Fibroblast of lung (primary cell): ENCODE measurements around the gene PDZD2.

Source experiments
- CTCF ChIP-seq, 2 donors: IDR thresholded peaks in 1 of 2; conservative IDR thresholded peaks in 1 of 2; 1 replicate in 1 of 2; 2 replicates in 1 of 2; pipeline ENCODE4 v1.5.1; 2011 to 2012; ENCODE audit warnings: low read length in 2 of 2, control low read depth in 1 of 2, inconsistent platforms in 1 of 2, low read depth in 1 of 2, mild to moderate bottlenecking in 1 of 2
- EZH2 ChIP-seq: IDR thresholded peaks from 2 replicates; pipeline ENCODE4 v1.5.1; 2012; ENCODE audit warnings: low read length, control low read depth, mild to moderate bottlenecking; ENCODE audit errors: missing control alignments

DNA sequence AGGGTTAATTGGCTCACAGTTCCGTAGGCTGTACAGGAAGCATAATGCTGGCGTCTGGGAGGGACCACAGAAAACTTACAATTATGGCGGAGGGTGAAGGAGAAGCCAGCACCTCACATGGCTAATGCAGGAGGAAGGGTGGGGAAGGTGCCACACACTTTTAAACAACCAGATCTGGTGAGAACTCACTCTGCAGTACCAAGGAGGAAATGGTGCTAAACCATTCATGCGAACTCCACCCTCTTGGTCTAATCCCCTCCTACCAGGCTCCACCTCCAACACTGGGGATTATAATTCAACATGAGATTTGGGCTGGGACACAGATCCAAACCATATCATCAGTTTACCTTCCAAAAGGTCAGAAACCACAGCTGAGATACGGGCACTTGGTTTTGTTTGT lies 122.9 kb downstream of the PDZD2 start:
- TF ChIP-seq CTCF (conservative IDR thresholded peaks at IDR 0.05 in 1 of 2, IDR thresholded peaks at IDR 0.05 in 1 of 2; ENCODE audit: low read depth in 1 of 2, low read length in 2 of 2) = no peak
- no peak for TF ChIP-seq EZH2
